Transverse colon (tissue), 4 donors: ENCODE measurements around the gene PALM3. TPM values are rescaled to one million over a fixed set of nuclear protein-coding genes. Genes with fewer than 3 reads are reported as not detected.
"Not testable (repeated sequence)": the region's sequence is repeated elsewhere in the genome, so short reads cannot be mapped to it uniquely, and the experiment has no call there.

Source experiments
- DNase-seq: peaks from one replicate; pipeline ENCODE4 v3.0.0-alpha.2; 2019
- H3K27ac ChIP-seq, 4 donors: fragments of 200-600 bp; sonication (generic); 2 replicates each; pipeline ENCODE4 v1.5.1; 2016 to 2018; ENCODE audit warnings: inconsistent platforms in 4 of 4
- H3K27me3 ChIP-seq: fragments of 200-600 bp; sonication (generic); 2 replicates; pipeline ENCODE4 v1.5.1; 2017; ENCODE audit warnings: inconsistent platforms
- H3K36me3 ChIP-seq, 4 donors: fragments of 200-600 bp; sonication (generic); 2 replicates each; pipeline ENCODE4 v1.5.1; 2017 to 2019; ENCODE audit warnings: inconsistent platforms in 4 of 4
- H3K4me1 ChIP-seq, 4 donors: fragments of 200-600 bp; sonication (generic); 2 replicates each; pipeline ENCODE4 v1.5.1; 2017 to 2020; ENCODE audit warnings: inconsistent platforms in 4 of 4
- H3K4me3 ChIP-seq, 4 donors: fragments of 200-600 bp; sonication (generic); 1 replicate in 1 of 4; 2 replicates in 3 of 4; pipeline versions ENCODE4 v1.5.1 to v1.6.1; 2017 to 2019; ENCODE audit warnings: inconsistent platforms in 4 of 4
- H3K9me3 ChIP-seq, 2 donors: fragments of 200-600 bp; sonication (generic); 2 replicates each; pipeline ENCODE4 v1.5.1; 2017 to 2019; ENCODE audit warnings: inconsistent platforms in 2 of 2
- EP300 ChIP-seq: sonication (generic); formaldehyde crosslinking; IDR thresholded peaks from one replicate; pipeline ENCODE4 v1.6.1; 2017; ENCODE audit warnings: antibody characterized with exemption, low read depth
- POLR2A ChIP-seq: fragments of 450-650 bp; IDR thresholded peaks from one replicate; pipeline ENCODE4 v1.6.1; 2016; ENCODE audit warnings: antibody characterized with exemption, mild to moderate bottlenecking, moderate library complexity
- POLR2AphosphoS5 ChIP-seq, 3 donors: sonication (generic); formaldehyde crosslinking; IDR thresholded peaks; one replicate each; pipeline ENCODE4 v1.6.1; 2016; ENCODE audit warnings: antibody characterized with exemption in 3 of 3
- WGBS, 2 donors: methylation state at CpG; one replicate each; pipeline ENCODE4 v1.1.5; 2018; ENCODE audit warnings: low coverage in 1 of 2; 5-methylcytosine and 5-hydroxymethylcytosine counted together
- in situ Hi-C, 4 donors: fragments of 200-750 bp; cut with MboI; loops; one replicate each; pipeline versions ENCODE4 v1.15.0 to v1.15.1; 2017; ENCODE audit warnings: low sequenced_read_pairs in 3 of 4, low pct_ligation_motif_present in 1 of 4, low pct_unique_long_range_greater_than_20kb in 1 of 4
- intact Hi-C: fragments of 100-400 bp; cut with DNase I; formaldehyde crosslinking; loops from one replicate; pipeline ENCODE4 v1.15.1; 2023; ENCODE audit warnings: low total_unique reads
- total RNA-seq, 4 donors: library from RNA; depleted of rRNA; stranded (reverse); fragments of >200 nt; gene quantifications; one replicate each; pipeline ENCODE4 v1.1.0, GENCODE V29; 2016
- TF ChIP-seq, protein P1 (sequence below), 5 experiments: fragments of 200-600 bp in 3 of 5; fragments of 450-650 bp in 2 of 5; sonication (generic) in 3 of 5; IDR thresholded peaks; 1 replicate in 2 of 5; 2 replicates in 3 of 5; pipeline ENCODE4 v1.5.1; 2016 to 2017; ENCODE audit warnings: antibody characterized with exemption in 5 of 5, inconsistent platforms in 3 of 5, mild to moderate bottlenecking in 2 of 5, moderate library complexity in 1 of 5

The PALM3 gene
- total RNA-seq, 4 donors from 2014 or later: 0.14 to 0.32 TPM; not detected in 2

GRCh38 chr19:14023404-14024235 lies 38.3 kb downstream of the PALM3 start:
- H3K27me3 ChIP-seq: no peaks in the 10 kb centered on the region
- in situ Hi-C loops: no loop called here
- peak; percentile 73 for DNase-seq
- H3K27ac ChIP-seq: peak overlapping the region; percentile 46 to 57 (median 48)
- TF ChIP-seq POLR2A (no peak), POLR2AphosphoS5 (IDR thresholded peaks at IDR 0.05) (no peak), EP300 (no peak)
- TF ChIP-seq, protein P1, sequence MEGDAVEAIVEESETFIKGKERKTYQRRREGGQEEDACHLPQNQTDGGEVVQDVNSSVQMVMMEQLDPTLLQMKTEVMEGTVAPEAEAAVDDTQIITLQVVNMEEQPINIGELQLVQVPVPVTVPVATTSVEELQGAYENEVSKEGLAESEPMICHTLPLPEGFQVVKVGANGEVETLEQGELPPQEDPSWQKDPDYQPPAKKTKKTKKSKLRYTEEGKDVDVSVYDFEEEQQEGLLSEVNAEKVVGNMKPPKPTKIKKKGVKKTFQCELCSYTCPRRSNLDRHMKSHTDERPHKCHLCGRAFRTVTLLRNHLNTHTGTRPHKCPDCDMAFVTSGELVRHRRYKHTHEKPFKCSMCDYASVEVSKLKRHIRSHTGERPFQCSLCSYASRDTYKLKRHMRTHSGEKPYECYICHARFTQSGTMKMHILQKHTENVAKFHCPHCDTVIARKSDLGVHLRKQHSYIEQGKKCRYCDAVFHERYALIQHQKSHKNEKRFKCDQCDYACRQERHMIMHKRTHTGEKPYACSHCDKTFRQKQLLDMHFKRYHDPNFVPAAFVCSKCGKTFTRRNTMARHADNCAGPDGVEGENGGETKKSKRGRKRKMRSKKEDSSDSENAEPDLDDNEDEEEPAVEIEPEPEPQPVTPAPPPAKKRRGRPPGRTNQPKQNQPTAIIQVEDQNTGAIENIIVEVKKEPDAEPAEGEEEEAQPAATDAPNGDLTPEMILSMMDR (IDR thresholded peaks at IDR 0.05): peak; percentile 32 to 65 (median 53)
- peaks cover 0 to 8% (median 2%) of the 10 kb centered on the region in 4 donors for H3K4me1 ChIP-seq
- no peaks in the 10 kb centered on the region for H3K36me3 ChIP-seq
- WGBS, 2 donors: 51 to 60% methylated on average over 9 of the region's 9 CpGs
- intact Hi-C loops: no loop called here
- H3K9me3 ChIP-seq: no peaks in the 10 kb centered on the region
- H3K4me3 ChIP-seq: no peak overlapping the region

DNA sequence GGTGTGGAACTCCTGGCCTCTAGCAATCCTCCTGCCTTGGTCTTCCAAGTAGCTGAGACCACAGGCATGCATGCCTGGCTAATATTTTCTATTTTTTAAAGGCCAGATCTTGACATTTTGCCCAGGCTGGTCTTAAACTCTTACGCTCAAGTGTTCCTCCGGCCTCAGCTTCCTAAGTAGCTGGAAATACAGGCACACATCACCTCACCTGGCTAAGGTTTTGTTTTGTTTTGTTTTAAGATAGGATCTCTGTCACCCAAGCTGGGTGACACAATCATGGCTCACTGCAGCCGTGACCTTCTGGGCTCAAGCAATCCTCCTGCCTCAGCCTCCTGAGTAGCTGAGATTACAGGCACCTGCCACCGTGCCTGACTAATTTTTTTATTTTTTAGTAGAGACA lies 39.4 kb downstream of the PALM3 start:
- Histone ChIP-seq H3K27me3 (no peaks in the 10 kb centered on the region), H3K4me1 (peaks cover 0 to 8% (median 2%) of the 10 kb centered on the region in 4 donors), H3K9me3 (no peaks in the 10 kb centered on the region), H3K27ac (no peak overlapping the region), H3K4me3 (no peak overlapping the region), H3K36me3 (no peaks in the 10 kb centered on the region)
- WGBS, 2 donors: 84 to 100% methylated on average over 2 to 4 of the region's 4 CpGs
- DNase-seq: no peak
- intact Hi-C loops (no loop called here), in situ Hi-C loops (no loop called here)
- TF ChIP-seq EP300: no peak
- no peak for TF ChIP-seq POLR2AphosphoS5 (IDR thresholded peaks at IDR 0.05)
- TF ChIP-seq, protein P1 (IDR thresholded peaks at IDR 0.05): no peak
- no peak for TF ChIP-seq POLR2A

DNA sequence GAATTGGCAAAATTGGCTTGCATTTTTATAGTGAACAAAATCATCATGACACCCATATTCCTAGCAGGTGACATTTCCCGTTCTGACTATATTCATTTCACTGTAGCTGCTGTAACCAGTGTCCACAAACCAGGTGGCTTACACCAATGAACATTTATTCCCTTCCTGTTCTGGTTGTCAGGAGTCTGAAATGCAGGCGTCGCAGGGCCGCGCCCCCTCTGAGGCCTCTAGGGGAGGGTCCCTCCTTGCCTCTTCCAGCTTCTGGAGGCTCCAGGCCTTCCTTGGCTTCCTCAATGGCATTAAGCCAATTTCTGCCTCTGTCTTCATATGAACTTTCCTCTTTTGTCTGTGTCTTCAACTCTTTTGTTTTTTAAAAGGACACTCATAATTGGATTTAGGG lies 40.4 kb downstream of the PALM3 start:
- Histone ChIP-seq H3K27ac (no peak overlapping the region), H3K27me3 (no peaks in the 10 kb centered on the region), H3K9me3 (no peaks in the 10 kb centered on the region), H3K4me3 (no peak overlapping the region), H3K4me1 (peaks cover 0 to 8% (median 2%) of the 10 kb centered on the region in 4 donors), H3K36me3 (no peaks in the 10 kb centered on the region)
- intact Hi-C loops: no loop called here
- WGBS, 2 donors: 36 to 61% methylated on average over 5 of the region's 5 CpGs
- TF ChIP-seq, protein P1 (IDR thresholded peaks at IDR 0.05): no peak
- TF ChIP-seq EP300 (no peak), POLR2AphosphoS5 (IDR thresholded peaks at IDR 0.05) (no peak), POLR2A (no peak)
- DNase-seq: no peak
- in situ Hi-C loops: no loop called here

DNA sequence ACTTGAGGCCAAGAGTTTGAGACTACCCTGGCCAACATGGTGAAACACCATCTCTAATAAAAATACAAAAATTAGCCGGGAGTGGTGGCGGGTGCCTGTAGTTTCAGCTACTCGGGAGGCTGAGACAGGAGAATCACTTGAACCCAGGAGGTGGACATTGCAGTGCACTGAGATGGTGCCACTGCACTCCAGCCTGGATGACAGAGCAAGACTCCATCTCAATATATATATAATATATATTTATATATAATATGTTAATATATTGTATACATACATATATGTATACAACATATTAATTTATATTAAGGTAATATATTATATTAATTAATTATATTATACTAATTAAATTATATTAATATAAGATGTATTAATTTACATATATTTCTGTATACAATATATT lies 42.1 kb downstream of the PALM3 start:
- H3K9me3 ChIP-seq, H3K27me3 ChIP-seq, intact Hi-C loops, H3K4me3 ChIP-seq, in situ Hi-C loops, H3K27ac ChIP-seq, H3K36me3 ChIP-seq, DNase-seq: not testable (repeated sequence)
- WGBS, 2 donors: 84 to 90% methylated on average over 3 of the region's 3 CpGs
- H3K4me1 ChIP-seq: peaks cover 0 to 11% (median 4%) of the 10 kb centered on the region in 4 donors
